ENCODE measurements around the gene TRABD2B.

DNA sequence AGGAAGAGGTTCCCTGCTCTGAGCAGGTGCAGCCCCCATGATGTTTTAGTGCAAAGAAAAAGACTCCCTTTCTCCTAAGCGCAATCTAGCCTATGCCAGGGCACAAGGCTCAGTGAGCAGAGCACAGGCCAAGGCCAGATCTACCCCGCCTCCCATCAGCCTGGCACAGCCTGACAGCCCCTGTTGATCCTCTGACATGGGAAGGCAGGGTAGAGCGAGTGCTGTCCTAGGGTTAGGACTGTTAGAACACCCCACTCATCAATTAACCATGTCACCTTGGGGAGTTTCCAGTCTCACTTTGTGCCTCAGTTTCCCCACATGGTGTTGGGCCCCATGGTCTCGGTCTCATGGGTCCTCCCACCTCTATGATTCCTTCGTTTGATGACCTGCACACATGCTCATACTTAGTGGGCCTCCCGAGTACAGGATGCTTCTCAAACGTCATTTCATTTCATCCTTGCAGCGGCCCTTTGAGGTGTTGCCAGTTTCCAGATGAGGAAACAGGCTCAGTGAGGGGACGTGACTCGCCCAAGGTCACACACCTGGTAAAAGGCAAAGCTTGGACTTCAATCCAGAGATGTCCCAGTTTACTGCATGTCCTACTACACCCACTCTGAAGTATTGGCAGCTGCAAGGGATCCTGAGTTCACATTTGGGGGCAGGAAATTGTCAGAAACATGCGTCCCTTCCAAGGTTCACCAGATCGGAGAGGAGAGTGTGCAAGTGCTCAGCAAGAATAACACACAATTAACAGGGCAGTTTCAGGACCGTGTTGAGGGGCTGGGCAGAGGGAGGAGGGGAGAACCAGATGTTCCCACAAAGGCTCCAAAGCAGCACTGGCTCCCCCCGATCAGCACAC is 213.3 kb downstream of the TRABD2B start:
- TF ChIP-seq TAF1 (IDR thresholded peaks at IDR 0.05; ENCODE audit: borderline replicate concordance, insufficient read depth, low read length) (no peak), SIN3A (IDR thresholded peaks at IDR 0.05; ENCODE audit: borderline replicate concordance, insufficient read depth, low read length) (no peak)

Measured in PFSK-1 (cell line).